WTC11 (cell line): ENCODE data around the gene ANO10. TPM values are rescaled to one million over a fixed set of nuclear protein-coding genes. Genes with fewer than 3 reads are reported as not detected.

Source experiments
- ATAC-seq: fragments of 200-7000 bp; cut with Tn5 transposase; 2 replicates; pipeline ENCODE4 v1.10.0; 2021; ENCODE audit warnings: mild to moderate bottlenecking, moderate library complexity
- CTCF ChIA-PET: fragments of 300-600 bp; sonication (Branson Sonifier 250); formaldehyde crosslinking; loops from one replicate; lab custom pipeline; 2021; ENCODE audit warnings: antibody characterized with exemption; lab: Charles Lee
- POLR2A ChIA-PET: fragments of 350-600 bp; sonication (Branson Sonifier 250); formaldehyde crosslinking; loops from one replicate; lab custom pipeline; 2021; ENCODE audit warnings: antibody characterized with exemption; lab: Charles Lee
- DNase-seq: peaks from one replicate; pipeline ENCODE4 v3.0.0; 2021; ENCODE audit warnings: low spot score
- H3K27ac Mint-ChIP-seq: 2 replicates; pipeline ENCODE4 v1.8.0; 2021; ENCODE audit warnings: mixed read lengths
- H3K27me3 Mint-ChIP-seq: 2 replicates; pipeline ENCODE4 v1.8.0; 2021; ENCODE audit warnings: low read depth, mild to moderate bottlenecking, moderate library complexity, mixed read lengths
- H3K36me3 Mint-ChIP-seq: 2 replicates; pipeline ENCODE4 v1.8.0; 2021; ENCODE audit warnings: mixed read lengths
- H3K4me1 Mint-ChIP-seq: 2 replicates; pipeline ENCODE4 v1.8.0; 2022; ENCODE audit warnings: mixed read lengths
- H3K4me3 Mint-ChIP-seq: 2 replicates; pipeline ENCODE4 v1.8.0; 2021; ENCODE audit warnings: mild to moderate bottlenecking, moderate library complexity, mixed read lengths
- H3K9me3 Mint-ChIP-seq: 2 replicates; pipeline ENCODE4 v1.8.0; 2021; ENCODE audit warnings: mixed read lengths
- AFF4 ChIP-seq: sonication (generic); formaldehyde crosslinking; IDR thresholded peaks from 2 replicates; pipeline ENCODE4 v1.8.1; 2023; ENCODE audit warnings: mild to moderate bottlenecking, missing genetic modification reagents, borderline replicate concordance
- ARID4B ChIP-seq: sonication (generic); formaldehyde crosslinking; IDR thresholded peaks from 2 replicates; pipeline ENCODE4 v1.8.0; 2023; ENCODE audit warnings: missing genetic modification reagents, mild to moderate bottlenecking, borderline replicate concordance
- E2F1 ChIP-seq: sonication (generic); formaldehyde crosslinking; IDR thresholded peaks from 2 replicates; pipeline ENCODE4 v1.8.0; 2022; ENCODE audit warnings: mild to moderate bottlenecking, missing genetic modification reagents
- ERG ChIP-seq: fragments of 250-450 bp; sonication (Bioruptor Pico); IDR thresholded peaks from 2 replicates; pipeline ENCODE4 v1.8.0; 2021; ENCODE audit warnings: mild to moderate bottlenecking
- FOXJ3 ChIP-seq: sonication (generic); formaldehyde crosslinking; IDR thresholded peaks from 2 replicates; pipeline ENCODE4 v1.9.0; 2021; ENCODE audit warnings: missing genetic modification reagents, mild to moderate bottlenecking, borderline replicate concordance
- FOXK1 ChIP-seq: sonication (generic); formaldehyde crosslinking; IDR thresholded peaks from 2 replicates; pipeline ENCODE4 v1.8.0; 2022; ENCODE audit warnings: mild to moderate bottlenecking, moderate library complexity, missing genetic modification reagents
- GABPB1 ChIP-seq: sonication (generic); formaldehyde crosslinking; IDR thresholded peaks from 2 replicates; pipeline ENCODE4 v1.8.1; 2023; ENCODE audit warnings: mild to moderate bottlenecking, missing genetic modification reagents
- MAX ChIP-seq: sonication (generic); formaldehyde crosslinking; IDR thresholded peaks from 2 replicates; pipeline ENCODE4 v1.8.0; 2022; ENCODE audit warnings: mild to moderate bottlenecking, missing genetic modification reagents
- OVOL2 ChIP-seq: fragments of 250-450 bp; sonication (Bioruptor Pico); IDR thresholded peaks from 2 replicates; pipeline ENCODE4 v1.9.0; 2021; ENCODE audit warnings: mild to moderate bottlenecking, borderline replicate concordance
- SOX15 ChIP-seq: fragments of 250-450 bp; sonication (Bioruptor Pico); IDR thresholded peaks from 2 replicates; pipeline ENCODE4 v1.9.0; 2021; ENCODE audit warnings: mild to moderate bottlenecking
- SP1 ChIP-seq: sonication (generic); formaldehyde crosslinking; conservative IDR thresholded peaks from 2 replicates; pipeline ENCODE4 v1.8.1; 2022; ENCODE audit warnings: missing genetic modification reagents
- STAT6 ChIP-seq: sonication (generic); formaldehyde crosslinking; conservative IDR thresholded peaks from 2 replicates; pipeline ENCODE4 v1.8.1; 2023; ENCODE audit warnings: mild to moderate bottlenecking, low read depth, missing genetic modification reagents, moderate library complexity
- USF2 ChIP-seq: sonication (generic); formaldehyde crosslinking; IDR thresholded peaks from 2 replicates; pipeline ENCODE4 v1.8.1; 2023; ENCODE audit warnings: mild to moderate bottlenecking, missing genetic modification reagents, moderate library complexity
- ZMAT4 ChIP-seq: fragments of 250-450 bp; sonication (Bioruptor Pico); IDR thresholded peaks from 2 replicates; pipeline ENCODE4 v1.9.0; 2021; ENCODE audit warnings: mild to moderate bottlenecking
- ZNF396 ChIP-seq: fragments of 250-450 bp; sonication (Bioruptor Pico); IDR thresholded peaks from 2 replicates; pipeline ENCODE4 v1.8.0; 2021; ENCODE audit warnings: mild to moderate bottlenecking, moderate library complexity, borderline replicate concordance
- ZSCAN18 ChIP-seq: fragments of 250-450 bp; sonication (Bioruptor Pico); IDR thresholded peaks from 2 replicates; pipeline ENCODE4 v2.1.2; 2022; ENCODE audit warnings: mild to moderate bottlenecking, moderate library complexity
- total RNA-seq: library from RNA; stranded (reverse); gene quantifications from 3 replicates; pipeline ENCODE4 v1.2.3, GENCODE V29; 2021

ANO10 gene
- total RNA-seq, 1 experiment from 2014 or later: 35.1 TPM

GRCh38 chr3:43637702-43638101, 15.9 kb upstream of the ANO10 start (continued):
- no peak for TF ChIP-seq ARID4B (CRISPR knock-in tag)
- TF ChIP-seq ZNF396 (CRISPR knock-in tag): no peak
- no peak for TF ChIP-seq ERG (CRISPR knock-in tag)
- no peak for TF ChIP-seq AFF4
- no peak for TF ChIP-seq ZMAT4
- TF ChIP-seq SP1 (CRISPR knock-in tag): no peak
- no peak for TF ChIP-seq MAX (CRISPR knock-in tag)
- TF ChIP-seq SOX15 (CRISPR knock-in tag): no peak

- Mint-ChIP-seq H3K4me3 (no peak overlapping the region), H3K9me3 (peaks cover 30% of the 10 kb centered on the region), H3K36me3 (peaks cover 17% of the 10 kb centered on the region), H3K27me3 (no peaks in the 10 kb centered on the region), H3K4me1 (no peaks in the 10 kb centered on the region), H3K27ac (no peak overlapping the region)
- ChIA-PET CTCF (interaction anchor here (1.1 kb wide), 1 partner anchor 8 kb away, joined by 3 read pairs; no protein-coding TSS in a partner anchor), POLR2A (no interaction called here)
- ATAC-seq (no peak), DNase-seq (no peak)
- TF ChIP-seq OVOL2 (CRISPR knock-in tag) (no peak), FOXK1 (CRISPR knock-in tag) (no peak), E2F1 (CRISPR knock-in tag) (no peak), ZSCAN18 (CRISPR knock-in tag) (no peak), STAT6 (no peak), USF2 (CRISPR knock-in tag) (no peak), GABPB1 (CRISPR knock-in tag) (no peak), FOXJ3 (CRISPR knock-in tag) (no peak)
These were observed 11.2 kb upstream of the ANO10 start for GRCh38 chr3:43632986-43633385.
